GDM1 (cell line): Measurements from ENCODE around the gene CFTR.
"Not testable (repeated sequence)": the region's sequence is repeated elsewhere in the genome, so short reads cannot be mapped to it uniquely, and the experiment has no call there.

Experiments
- DNase-seq: peaks from one replicate; lab custom pipeline; 2025; lab: John Stamatoyannopoulos, UW

CFTR gene

GRCh38 chr7:117688126-117688525 lies 208.3 kb downstream of the CFTR start:
- DNase-seq: no peak

GRCh38 chr7:117689406-117689805 lies 209.6 kb downstream of the CFTR start:
- DNase-seq: no peak

- DNase-seq: no peak
Measured at GRCh38 chr7:117690147-117690546, 210.3 kb downstream of the CFTR start.

GRCh38 chr7:117692338-117692737 lies 212.5 kb downstream of the CFTR start:
- DNase-seq: no peak

GRCh38 chr7:117698018-117698417 lies 218.2 kb downstream of the CFTR start:
- no peak for DNase-seq

GRCh38 chr7:117704063-117704462 lies 224.2 kb downstream of the CFTR start:
- DNase-seq: no peak

GRCh38 chr7:117705630-117706029 lies 225.8 kb downstream of the CFTR start:
- no peak for DNase-seq

- DNase-seq: no peak
Measured at GRCh38 chr7:117706210-117706609, 226.4 kb downstream of the CFTR start.

GRCh38 chr7:117707080-117707479 lies 227.3 kb downstream of the CFTR start:
- no peak for DNase-seq

- DNase-seq: not testable (repeated sequence)
Measured at GRCh38 chr7:117708173-117708572, 228.3 kb downstream of the CFTR start.

GRCh38 chr7:117711556-117711955 lies 231.7 kb downstream of the CFTR start:
- DNase-seq: no peak

- peak; percentile 12 for DNase-seq
Measured at GRCh38 chr7:117715784-117716445, 236.1 kb downstream of the CFTR start.

GRCh38 chr7:117716707-117717299 lies 237.0 kb downstream of the CFTR start:
- no peak for DNase-seq

- DNase-seq: no peak
Measured at GRCh38 chr7:117717357-117717756, 237.5 kb downstream of the CFTR start.
